Measurements from ENCODE around the gene TMEM86B.
A peak's percentile ranks its signal among the peaks of the same experiment; 100 is the strongest.
"Not testable (repeated sequence)": the region's sequence is repeated elsewhere in the genome, so short reads cannot be mapped to it uniquely, and the experiment has no call there.

The TMEM86B gene

DNA sequence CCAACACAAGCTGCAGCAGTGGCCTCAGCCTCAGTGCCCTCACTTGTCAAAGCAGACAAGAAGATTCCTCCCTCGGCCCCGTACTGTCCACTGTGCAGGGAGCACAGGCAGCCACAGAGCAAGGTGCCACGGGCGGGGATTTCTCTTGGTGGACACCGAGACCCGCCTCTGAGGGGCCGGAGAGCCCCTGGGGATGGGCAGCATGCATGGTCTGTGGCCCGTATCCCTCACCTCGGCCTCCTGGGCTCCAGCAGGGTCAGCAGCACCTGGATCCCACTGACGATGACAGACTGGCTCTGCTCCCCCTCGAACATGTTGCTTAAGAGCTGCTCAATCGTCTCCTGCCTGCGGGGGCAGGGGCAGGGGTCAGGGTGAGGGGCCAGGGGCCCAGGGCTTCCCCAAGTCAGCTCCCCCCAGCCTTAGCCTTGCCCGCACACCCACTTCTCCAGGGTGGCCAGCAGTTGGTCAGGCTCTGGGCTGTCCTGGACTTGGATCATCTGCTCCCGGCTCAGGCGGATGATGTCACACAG, 13.4 kb upstream of the TMEM86B start:
- no peak for DNase-seq

DNA sequence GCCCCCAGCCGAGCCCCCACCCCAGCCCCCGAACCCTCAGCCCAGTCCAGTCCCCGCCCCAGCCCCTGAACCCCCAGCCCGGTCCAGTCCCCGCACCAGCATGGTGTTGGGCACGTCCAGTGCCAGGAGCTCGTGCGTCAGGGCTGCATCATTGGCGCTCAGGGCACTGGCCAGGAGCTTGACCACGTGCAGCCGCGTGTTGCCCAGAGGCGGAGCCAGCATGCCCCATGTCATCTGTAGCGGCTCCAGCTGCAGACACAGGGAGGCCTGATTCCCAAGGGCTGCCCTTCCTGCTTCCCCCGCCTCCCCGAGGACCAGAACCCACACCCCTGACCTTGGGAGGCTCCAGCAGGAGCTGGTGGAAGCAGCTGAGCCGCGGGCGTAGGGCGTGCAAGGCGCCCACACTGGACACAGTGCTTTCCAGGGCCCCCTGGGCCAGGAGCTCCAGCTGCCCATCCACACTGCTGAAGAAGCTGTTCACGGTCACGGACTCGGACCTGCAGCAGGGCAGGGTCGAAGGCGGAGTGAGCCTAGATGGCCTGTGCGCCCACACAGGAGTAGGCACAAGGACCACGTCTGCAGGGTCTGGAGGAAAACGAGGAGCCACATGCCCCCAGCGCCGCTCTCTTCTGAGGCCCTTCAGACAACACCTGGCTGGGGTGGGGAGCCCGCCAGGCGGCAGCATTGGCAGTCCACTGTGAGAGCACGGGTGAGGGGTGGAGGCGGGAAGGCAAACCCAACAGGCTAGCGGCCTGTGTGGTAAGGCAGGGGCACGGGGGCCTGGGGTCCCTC, 12.8 kb upstream of the TMEM86B start:
- DNase-seq, result no peak

- no peak for DNase-seq
Observed at GRCh38 chr19:55240713-55241020, 12.1 kb upstream of the TMEM86B start.

DNA sequence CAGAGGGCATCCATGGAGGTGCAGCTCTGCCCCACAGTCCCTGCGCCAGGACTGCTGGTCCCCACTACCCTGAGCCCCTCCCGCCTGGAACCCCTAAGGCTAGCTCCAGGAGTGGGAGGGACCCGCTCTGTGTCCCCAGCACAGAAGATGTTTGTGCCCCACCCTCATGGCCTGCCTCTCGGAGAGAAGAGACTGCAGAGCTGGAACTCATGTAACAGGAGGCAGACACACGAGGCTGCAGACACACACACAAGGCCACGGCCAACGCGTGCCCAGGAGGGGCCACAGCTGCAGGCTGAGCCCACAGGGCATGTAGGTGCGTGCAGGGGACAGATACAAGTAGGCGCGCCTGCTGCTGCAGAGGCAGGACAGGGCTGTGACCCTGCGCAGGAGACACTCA, 10.4 kb upstream of the TMEM86B start:
- no peak for DNase-seq

GRCh38 chr19:55238030-55238429, 9.5 kb upstream of the TMEM86B start:
- DNase-seq, result no peak

- DNase-seq, result no peak
Observed at GRCh38 chr19:55232986-55233385, 4.4 kb upstream of the TMEM86B start.

DNA sequence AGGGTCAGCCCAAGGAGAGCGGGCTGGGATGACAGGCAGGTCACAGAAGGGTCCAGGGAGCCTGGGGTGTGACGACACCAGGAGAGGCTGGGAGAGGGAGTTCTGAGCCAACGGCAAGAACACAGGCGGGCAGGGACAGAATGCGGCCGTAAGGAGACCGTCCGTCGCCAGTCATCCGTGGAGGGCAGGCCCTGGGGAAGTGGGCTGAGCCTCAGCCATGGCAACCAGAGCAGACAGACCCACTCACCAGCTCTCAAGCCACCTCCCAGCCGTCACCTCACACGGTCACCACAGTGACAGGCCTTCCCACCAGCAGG, 3.7 kb upstream of the TMEM86B start:
- DNase-seq, result peak in 1 of 3 experiments; percentile 17

- DNase-seq, result no peak
Observed at GRCh38 chr19:55231391-55232285, 3.1 kb upstream of the TMEM86B start.

DNA sequence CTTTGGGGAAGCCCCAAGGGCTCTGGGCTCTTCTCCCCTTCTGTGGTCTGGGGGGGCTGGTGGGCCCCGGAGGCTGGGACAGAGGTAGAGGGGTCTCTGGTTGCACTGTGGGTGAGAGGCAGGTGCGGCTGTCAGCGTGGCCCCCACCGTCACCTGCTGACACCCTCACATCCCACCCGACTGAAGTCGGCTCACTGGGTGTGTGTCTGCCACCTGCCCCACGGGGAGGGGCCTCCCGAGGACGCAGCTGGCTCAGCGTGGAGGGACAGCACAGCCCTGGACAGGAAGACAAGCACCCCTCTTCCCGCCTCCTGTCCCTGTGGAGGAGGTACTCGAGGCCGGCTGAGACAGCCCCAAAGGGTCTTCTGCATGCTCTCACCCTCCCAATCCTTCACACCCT, 2.2 kb upstream of the TMEM86B start:
- no peak for DNase-seq

DNA sequence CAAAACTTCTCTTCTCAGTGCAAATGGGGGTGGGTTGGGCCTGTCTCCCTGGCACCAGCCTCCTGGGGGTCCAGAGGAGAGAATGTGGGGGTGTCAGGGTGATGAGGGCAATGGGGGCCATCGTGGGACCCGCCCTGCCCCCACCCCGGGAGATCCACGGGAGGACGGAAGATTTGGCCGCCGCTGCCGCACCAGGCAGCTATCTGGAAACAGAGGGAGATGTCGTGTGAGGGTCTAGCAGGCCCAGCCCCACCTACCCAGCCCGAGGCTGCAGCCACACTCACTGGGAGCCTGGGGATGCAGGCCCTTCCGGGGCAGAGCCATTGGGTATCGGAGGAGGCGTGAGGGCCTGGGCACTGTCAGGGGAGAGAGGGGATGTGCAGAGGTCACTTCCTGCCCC, 1.8 kb upstream of the TMEM86B start:
- no peak for DNase-seq

GRCh38 chr19:55229789-55230182, 1.2 kb upstream of the TMEM86B start:
- no peak for DNase-seq

GRCh38 chr19:55229145-55229788, 704 bp upstream of the TMEM86B start:
- DNase-seq, result no peak

DNA sequence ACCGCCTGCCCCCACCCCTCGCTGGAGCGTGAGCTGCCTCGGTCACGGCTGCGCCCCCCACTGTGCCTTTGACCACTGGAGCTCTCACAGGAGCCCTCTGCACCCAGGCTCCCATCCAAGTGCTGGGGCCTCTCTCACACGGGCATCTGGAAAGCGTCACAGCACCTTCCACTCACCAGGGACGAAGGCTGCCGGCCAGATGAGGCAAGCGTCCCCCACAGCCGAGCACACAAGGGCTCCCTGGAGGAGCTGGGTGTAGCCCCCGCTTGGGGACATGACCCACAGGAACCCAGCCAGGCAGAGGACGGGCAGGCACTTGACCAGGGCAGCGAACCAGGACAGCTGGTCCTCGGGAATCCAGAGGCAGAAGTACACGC, 560 bp downstream of the TMEM86B start:
- no peak for DNase-seq

- no peak for DNase-seq
Observed at GRCh38 chr19:55227241-55228014, 1.1 kb downstream of the TMEM86B start.

- DNase-seq, result no peak
Observed at GRCh38 chr19:55226788-55227187, 1.8 kb downstream of the TMEM86B start.

DNA sequence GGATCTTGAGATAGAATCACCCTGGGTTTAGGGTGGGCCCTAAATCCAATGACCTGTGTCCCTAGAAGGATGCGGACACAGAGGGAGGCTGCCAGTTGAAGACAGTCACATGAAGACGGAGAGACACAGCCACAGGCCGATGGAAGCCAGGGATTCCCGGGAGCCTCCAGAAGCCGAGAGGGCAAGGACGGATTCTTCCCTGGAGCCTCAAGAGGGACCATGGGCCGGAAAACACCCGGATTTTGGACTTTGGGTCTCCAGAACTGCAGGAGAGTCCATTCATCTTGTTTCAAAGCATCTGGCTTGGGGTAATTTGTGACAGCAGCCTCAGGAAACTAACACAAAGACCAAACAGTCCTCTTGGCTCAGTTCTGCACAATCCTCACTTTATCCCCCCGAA, 2.3 kb downstream of the TMEM86B start:
- no peak for DNase-seq

DNA sequence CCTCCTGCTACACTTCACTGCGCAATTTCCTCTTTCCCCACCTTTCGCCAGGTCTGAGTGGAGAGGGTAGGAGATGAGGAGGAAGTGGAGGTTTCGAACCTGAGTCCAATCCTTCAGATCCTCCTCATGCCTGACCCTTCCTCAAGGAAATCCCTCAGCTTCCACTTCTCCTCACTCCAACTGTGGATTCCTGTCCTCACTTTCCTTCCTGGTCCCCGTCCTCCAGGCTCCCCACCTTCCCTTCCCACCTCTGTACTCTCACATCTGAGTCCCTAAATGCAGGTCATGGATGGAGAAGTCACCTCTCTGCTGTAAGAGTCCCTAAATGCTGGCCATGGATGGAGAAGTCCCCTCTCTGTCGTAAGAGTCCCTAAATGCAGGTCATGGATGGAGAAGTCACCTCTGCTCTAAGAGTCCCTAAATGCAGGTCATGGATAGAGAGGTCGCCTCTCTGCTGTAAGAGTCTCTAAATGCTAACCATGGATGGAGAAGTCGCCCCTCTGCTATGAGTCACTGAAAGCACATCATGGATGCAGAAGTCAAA, 3.1 kb downstream of the TMEM86B start:
- DNase-seq, result no peak

DNA sequence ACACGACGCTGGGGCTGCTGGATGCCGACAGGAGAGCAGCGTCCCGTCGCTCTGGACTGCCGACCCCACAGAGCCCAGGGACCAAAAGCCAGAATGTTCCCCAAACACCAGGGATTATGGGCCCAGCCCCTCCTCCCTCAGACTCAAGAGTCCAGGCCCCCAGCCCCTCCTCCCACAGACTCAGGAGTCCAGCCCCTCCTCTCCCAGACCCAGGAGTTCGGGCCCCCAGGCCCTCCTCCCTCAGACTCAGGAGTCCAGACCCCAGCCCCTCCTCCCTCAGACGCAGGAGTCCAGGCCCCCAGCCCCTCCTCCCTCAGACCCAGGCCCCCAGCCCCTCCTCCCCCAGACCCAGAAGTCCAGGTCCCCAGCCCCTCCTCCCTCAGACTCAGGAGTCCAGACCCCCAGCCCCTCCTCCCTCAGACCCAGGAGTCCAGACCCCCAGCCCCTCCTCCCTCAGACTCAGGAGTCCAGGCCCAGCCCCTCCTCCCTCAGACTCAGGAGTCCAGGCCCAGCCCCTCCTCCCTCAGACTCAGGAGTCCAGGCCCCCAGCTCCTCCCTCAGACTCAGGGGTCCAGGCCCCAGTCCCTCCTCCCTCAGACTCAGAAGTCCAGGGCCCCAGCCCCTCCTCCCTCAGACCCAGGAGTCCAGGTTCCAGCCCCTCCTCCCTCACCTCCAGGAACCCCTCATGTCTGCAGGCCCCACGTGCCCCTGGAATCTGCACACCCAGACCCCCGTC, 3.7 kb downstream of the TMEM86B start:
- DNase-seq, result not testable (repeated sequence)

- DNase-seq, result no peak
Observed at GRCh38 chr19:55224038-55224665, 4.4 kb downstream of the TMEM86B start.

DNA sequence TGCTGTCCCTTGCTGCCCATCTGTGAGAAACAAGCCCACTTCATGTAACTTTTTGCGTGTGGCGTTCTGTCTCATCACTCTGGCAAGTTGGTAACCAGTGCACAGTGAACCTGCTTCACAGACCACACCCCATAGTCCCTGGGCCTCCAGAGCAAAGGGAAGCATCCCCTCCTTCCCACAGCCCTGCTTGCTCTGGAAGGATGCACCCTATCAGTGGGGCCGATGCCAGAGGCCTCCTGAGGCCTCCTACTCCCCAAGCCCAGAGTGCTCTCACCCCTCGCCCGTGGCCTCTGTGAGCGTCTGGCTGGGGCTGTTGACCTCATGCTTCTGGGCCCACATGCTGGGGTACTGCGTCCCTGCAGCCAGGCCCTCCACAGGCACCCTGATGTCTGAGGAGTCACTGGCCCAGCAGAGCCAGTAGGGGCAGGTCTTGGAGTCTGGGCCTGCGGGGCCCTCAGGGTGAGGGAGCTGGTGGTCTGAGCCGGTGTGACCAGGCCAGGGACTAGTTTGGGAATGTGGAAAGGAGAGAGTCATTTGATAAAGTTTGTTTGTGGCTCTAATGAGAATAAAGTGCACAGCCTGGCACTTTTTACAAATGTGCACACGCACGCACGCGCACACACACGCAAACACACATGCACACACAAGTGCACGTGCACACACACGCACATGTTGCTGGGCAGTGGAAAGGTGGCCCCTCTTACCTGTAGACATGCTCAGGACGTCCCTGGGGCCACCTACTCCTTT, 5.1 kb downstream of the TMEM86B start:
- DNase-seq, result no peak

DNA sequence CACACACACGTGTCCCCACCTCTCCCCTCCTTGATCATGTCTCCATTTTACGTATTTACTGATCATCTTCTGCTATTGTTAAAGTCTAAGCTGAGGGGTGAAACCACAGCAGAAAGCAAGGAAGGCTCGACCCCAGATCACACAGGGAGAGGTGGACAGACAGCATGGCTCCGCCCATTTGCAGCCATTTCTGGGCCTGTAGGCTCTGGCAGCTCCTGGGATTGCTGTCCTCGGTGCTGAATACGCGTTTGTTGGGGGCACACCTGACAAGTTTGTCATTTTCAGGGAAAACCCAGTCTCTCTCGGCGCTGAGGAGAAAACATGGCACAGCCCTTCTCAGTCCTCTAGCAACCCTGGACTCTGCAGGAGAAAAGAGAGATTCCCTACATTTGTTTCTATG, 8.0 kb downstream of the TMEM86B start:
- no peak for DNase-seq

All from NCI-H1417 (cell line).